GM12874 (cell line): ENCODE measurements around the gene NAV2.

ENCODE experiments used
- CTCF ChIP-seq: IDR thresholded peaks from 2 replicates; pipeline ENCODE4 v1.5.1; 2011; ENCODE audit warnings: low read depth, mild to moderate bottlenecking, control low read depth, low read length, moderate library complexity; ENCODE audit not compliant: insufficient read depth

The NAV2 gene

DNA sequence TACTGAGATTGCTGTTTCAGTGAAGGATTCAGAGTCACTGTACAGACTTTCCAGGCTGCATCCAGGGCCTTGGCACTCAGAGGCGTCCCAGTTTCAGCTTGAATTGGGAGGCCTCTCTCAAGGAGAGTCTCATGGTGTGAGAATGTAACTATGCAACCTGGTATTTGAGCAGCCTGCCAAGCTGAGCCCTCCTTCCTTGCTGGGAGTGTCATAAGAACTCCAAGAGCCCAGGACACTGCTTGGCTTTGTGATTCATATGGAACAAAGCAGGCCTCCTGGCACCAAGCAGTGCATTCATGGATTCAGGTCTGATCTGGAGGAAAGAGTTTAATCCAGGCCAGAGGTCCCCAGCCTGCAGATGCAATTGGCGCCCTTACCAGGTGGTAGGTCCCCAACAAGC, 276.0 kb downstream of the NAV2 start:
- no peak for TF ChIP-seq CTCF

DNA sequence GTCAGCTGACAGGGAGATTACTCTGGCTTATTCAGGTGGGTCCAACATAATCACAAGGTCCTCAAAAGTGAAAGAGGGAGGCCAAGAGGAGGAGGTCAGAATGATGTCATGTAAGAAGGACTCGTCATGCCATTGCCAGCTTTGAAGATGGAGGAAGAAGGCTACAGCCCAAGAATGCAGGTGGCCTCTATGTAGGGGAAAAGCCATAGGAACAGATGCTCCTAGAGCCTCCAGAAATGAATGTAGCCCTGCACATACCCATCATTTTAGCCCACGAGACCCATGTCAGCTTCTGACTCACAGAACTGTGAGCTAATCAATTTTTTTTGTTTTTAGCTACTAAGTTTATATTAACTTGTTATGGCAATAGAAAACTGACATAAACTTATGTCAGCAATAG, 276.6 kb downstream of the NAV2 start:
- no peak for TF ChIP-seq CTCF

DNA sequence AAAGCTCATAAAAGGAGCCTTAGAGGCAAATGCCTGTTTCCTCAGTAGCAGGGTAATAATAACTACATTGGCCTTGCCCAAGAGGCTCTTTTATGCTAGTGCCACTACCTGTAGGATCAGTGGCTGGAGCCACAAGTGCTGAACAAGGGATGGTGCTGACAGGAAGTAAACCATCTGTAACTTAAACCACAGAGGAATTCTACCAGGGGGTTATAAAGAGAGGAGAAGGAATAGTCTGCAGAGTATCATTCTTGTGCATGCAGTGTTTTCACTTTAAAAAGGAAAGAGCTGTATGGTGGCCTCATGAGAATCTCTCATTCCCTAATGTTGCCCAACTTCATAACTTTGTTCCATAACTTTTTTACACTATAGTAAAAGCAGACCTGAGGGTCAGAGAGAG, 279.5 kb downstream of the NAV2 start:
- no peak for TF ChIP-seq CTCF

GRCh38 chr11:19992998-19993397, 280.4 kb downstream of the NAV2 start:
- TF ChIP-seq CTCF: no peak

- TF ChIP-seq CTCF: no peak
These were observed 282.0 kb downstream of the NAV2 start for GRCh38 chr11:19994672-19995071.

DNA sequence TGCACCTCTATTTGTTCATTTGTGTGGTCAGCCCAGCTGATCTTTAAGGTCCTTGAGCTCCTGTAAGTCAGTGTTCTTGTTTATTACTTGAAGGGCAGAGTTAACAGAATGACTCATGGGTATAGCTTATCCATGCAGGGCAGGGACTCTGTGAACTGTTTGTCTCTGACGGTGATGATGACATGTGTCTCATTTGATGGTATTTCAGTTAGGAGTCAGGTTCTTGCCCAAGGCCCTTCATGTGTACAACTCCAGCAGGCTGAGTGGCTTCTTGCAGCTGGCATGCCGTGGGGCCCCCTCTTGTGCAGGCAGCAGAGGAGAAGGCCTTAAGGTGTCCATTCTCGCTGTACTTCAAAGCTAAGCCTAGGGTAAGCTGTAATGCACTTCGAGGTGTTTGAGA, 282.5 kb downstream of the NAV2 start:
- TF ChIP-seq CTCF: no peak

- no peak for TF ChIP-seq CTCF
These were observed 283.9 kb downstream of the NAV2 start for GRCh38 chr11:19996571-19996970.

- TF ChIP-seq CTCF: no peak
These were observed 287.3 kb downstream of the NAV2 start for GRCh38 chr11:20000022-20000350.
